ENCODE measurements around the gene ZRANB1. TPM values are rescaled to one million over a fixed set of nuclear protein-coding genes. Genes with fewer than 3 reads are reported as not detected.
A peak's percentile ranks its signal among the peaks of the same experiment; 100 is the strongest.

Gene ZRANB1
- total RNA-seq (2012; rRNA removed): 24.7 and 30.3 TPM in 2 replicates
- 9.1 and 11.2 TPM in 2 replicates for polyA plus RNA-seq (2012; rRNA removed)
- 3.0 and 4.6 TPM in 2 replicates for polyA plus RNA-seq (2012; cell fraction: cytosol; rRNA removed)
- polyA plus RNA-seq (2012; cell fraction: nucleus; rRNA removed; ENCODE audit: low replicate concordance): 2.6 and 15.3 TPM in 2 replicates
- Bru-seq, nascent RNA: percentile 96 among the genes with signal in this experiment
- BruChase-seq, experiment 1, labeled RNA remaining after a 6-hour chase: percentile 95 among the genes with signal in this experiment
- BruChase-seq, experiment 2, labeled RNA remaining after a 2-hour chase: percentile 96 among the genes with signal in this experiment
- long read RNA-seq, full-length matches to known transcripts: 3 of 112 reads
- long read RNA-seq, partial matches to known transcripts: 12 of 112 reads
- long read RNA-seq, other reads (novel, unspliced or antisense): 97 of 112 reads

GRCh38 chr10:124941823-124942222 lies at the start of gene ZRANB1:
Gene ZRANB1, plus strand, starts transcription at chr10:124942123. Its CDS starts 371 bp downstream, at chr10:124942494.
- CTCF ChIA-PET: no interaction called here
- peak within 1 kb of the TSS; percentile 80 for H2BK20ac ChIP-seq (ENCODE audit: low read depth, low read length)
- H3K18ac ChIP-seq (ENCODE audit: low read depth, low read length): peak within 1 kb of the TSS; percentile 79
- H2BK15ac ChIP-seq (ENCODE audit: low read depth, low read length): peak within 1 kb of the TSS; percentile 11; the same call in 2 of the 3 replicates
- in situ Hi-C loops (cut with MboI; ENCODE audit: low sequenced_read_pairs): no loop called here
- H4K8ac ChIP-seq (ENCODE audit: low read depth in 2 of 2, low read length in 2 of 2): peak within 1 kb of the TSS; percentile 28 to 81
- H3K9me3 ChIP-seq (ENCODE audit: control insufficient read depth, insufficient read depth, low read length): no peaks in the 10 kb centered on the region
- WGBS, 2 experiments (ENCODE audit: extremely low coverage in 2 of 2, insufficient read length in 1 of 2): no CpG with 5 or more reads among the region's 4 CpGs
- intact Hi-C loops (cut with micrococcal nuclease): no loop called here
- BruUV-seq (replicated peaks): no TSS peak
- H3K14ac ChIP-seq (replicated peaks; ENCODE audit: low read depth, low read length): peak within 1 kb of the TSS; percentile 30
- peak within 1 kb of the TSS; percentile 78 for H3K4ac ChIP-seq (ENCODE audit: low read depth, low read length)
- H3K27ac ChIP-seq (ENCODE audit: insufficient read depth, low read length): peak within 1 kb of the TSS; percentile 92; the same call in 1 of the 2 replicates
- no peak within 1 kb of the TSS for H2AK9ac ChIP-seq (replicated peaks; ENCODE audit: low read depth, low read length, poor library complexity)
- dilution Hi-C loops (cut with HindIII; ENCODE audit: low sequenced_read_pairs, unreplicated experiment): no loop called here
- no peak within 1 kb of the TSS for H2AFZ ChIP-seq (replicated peaks; ENCODE audit: low read length, poor library complexity)
- H3K79me1 ChIP-seq (ENCODE audit: low read depth in 1 of 2, low read length in 2 of 2): peaks cover 11 to 57% of the 10 kb centered on the region in 2 experiments
- H3K9ac ChIP-seq (ENCODE audit: low read depth, low read length): peak within 1 kb of the TSS; percentile 41; the same call in 1 of the 2 replicates
- peak within 1 kb of the TSS; percentile 27 for H3K23ac ChIP-seq (ENCODE audit: low read depth, low read length)
- peak within 1 kb of the TSS; percentile 62 for H2BK120ac ChIP-seq (ENCODE audit: low read depth, low read length)
- peak within 1 kb of the TSS; percentile 79 for H4K5ac ChIP-seq (ENCODE audit: low read depth, low read length)
- peak within 1 kb of the TSS; percentile 94 for H2BK5ac ChIP-seq (ENCODE audit: low read depth, low read length, poor library complexity, severe bottlenecking)
- peak within 1 kb of the TSS; percentile 54; the same call in 1 of the 2 replicates for H2AK5ac ChIP-seq (ENCODE audit: low read depth, low read length)
- peaks cover 65% of the 10 kb centered on the region for H4K20me1 ChIP-seq (ENCODE audit: insufficient read depth, low read length)
- peak within 1 kb of the TSS; percentile 69 for H4K91ac ChIP-seq (ENCODE audit: insufficient read depth, low read depth, low read length)
- peak within 1 kb of the TSS; percentile 47; the same call in 1 of the 2 replicates for H3K56ac ChIP-seq (ENCODE audit: extremely low read depth, insufficient read depth, low read length)
- POLR2A ChIA-PET (ENCODE audit: unreplicated experiment): no interaction called here
- H3K4me1 ChIP-seq (ENCODE audit: control insufficient read depth, insufficient read depth, low read length): peaks cover 17% of the 10 kb centered on the region
- H3K27me3 ChIP-seq (ENCODE audit: control insufficient read depth, insufficient read depth, low read length): no peaks in the 10 kb centered on the region
- TF ChIP-seq NFE2L2 (IDR thresholded peaks at IDR 0.05; ENCODE audit: low read depth, low read length): no peak
- TF ChIP-seq FOS (IDR thresholded peaks at IDR 0.05; ENCODE audit: low read depth, low read length): no peak
- TF ChIP-seq RAD21 (IDR thresholded peaks at IDR 0.05; ENCODE audit: low read length): no peak
- no peak for TF ChIP-seq MAZ (IDR thresholded peaks at IDR 0.05; ENCODE audit: borderline replicate concordance, low read depth, low read length)
- no peak for TF ChIP-seq RFX5 (IDR thresholded peaks at IDR 0.05; ENCODE audit: low read depth, low read length)
- TF ChIP-seq CTCF (conservative IDR thresholded peaks at IDR 0.05; ENCODE audit: low read depth, low read length): no peak
- no peak for TF ChIP-seq BHLHE40 (IDR thresholded peaks at IDR 0.05; ENCODE audit: low read depth, low read length)
- TF ChIP-seq CEBPB (IDR thresholded peaks at IDR 0.05; ENCODE audit: low read depth, low read length): no peak
- no peak for TF ChIP-seq CHD1 (IDR thresholded peaks at IDR 0.05; ENCODE audit: low read depth, low read length)
- TF ChIP-seq, protein P1, sequence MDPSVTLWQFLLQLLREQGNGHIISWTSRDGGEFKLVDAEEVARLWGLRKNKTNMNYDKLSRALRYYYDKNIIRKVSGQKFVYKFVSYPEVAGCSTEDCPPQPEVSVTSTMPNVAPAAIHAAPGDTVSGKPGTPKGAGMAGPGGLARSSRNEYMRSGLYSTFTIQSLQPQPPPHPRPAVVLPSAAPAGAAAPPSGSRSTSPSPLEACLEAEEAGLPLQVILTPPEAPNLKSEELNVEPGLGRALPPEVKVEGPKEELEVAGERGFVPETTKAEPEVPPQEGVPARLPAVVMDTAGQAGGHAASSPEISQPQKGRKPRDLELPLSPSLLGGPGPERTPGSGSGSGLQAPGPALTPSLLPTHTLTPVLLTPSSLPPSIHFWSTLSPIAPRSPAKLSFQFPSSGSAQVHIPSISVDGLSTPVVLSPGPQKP (IDR thresholded peaks at IDR 0.05; ENCODE audit: borderline replicate concordance, low read depth, low read length): no peak
- no peak for TF ChIP-seq MAFK (IDR thresholded peaks at IDR 0.05; ENCODE audit: low read depth, low read length)
- TF ChIP-seq, protein P2, sequence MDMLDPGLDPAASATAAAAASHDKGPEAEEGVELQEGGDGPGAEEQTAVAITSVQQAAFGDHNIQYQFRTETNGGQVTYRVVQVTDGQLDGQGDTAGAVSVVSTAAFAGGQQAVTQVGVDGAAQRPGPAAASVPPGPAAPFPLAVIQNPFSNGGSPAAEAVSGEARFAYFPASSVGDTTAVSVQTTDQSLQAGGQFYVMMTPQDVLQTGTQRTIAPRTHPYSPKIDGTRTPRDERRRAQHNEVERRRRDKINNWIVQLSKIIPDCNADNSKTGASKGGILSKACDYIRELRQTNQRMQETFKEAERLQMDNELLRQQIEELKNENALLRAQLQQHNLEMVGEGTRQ (IDR thresholded peaks at IDR 0.05; ENCODE audit: low read depth, low read length): no peak
- TF ChIP-seq MXI1 (IDR thresholded peaks at IDR 0.05; ENCODE audit: borderline replicate concordance, low read depth, low read length): no peak
- no peak for TF ChIP-seq SMC3 (IDR thresholded peaks at IDR 0.05; ENCODE audit: low read depth, low read length)
- H3K9me1 ChIP-seq (ENCODE audit: insufficient read depth, low read length): peaks cover 16% of the 10 kb centered on the region
- DNase-seq (no peak), ATAC-seq (ENCODE audit: low read depth) (no peak)
- no peak within 1 kb of the TSS for H3K4me3 ChIP-seq (ENCODE audit: insufficient read depth, low read depth, low read length)
- H3K36me3 ChIP-seq (ENCODE audit: control insufficient read depth, insufficient read depth, low read length): peaks cover 6% of the 10 kb centered on the region
- peak within 1 kb of the TSS; percentile 34 for H3K4me2 ChIP-seq (ENCODE audit: low read depth, low read length)

All from IMR-90 (cell line).